Embryonic facial prominence (tissue), 1 donor: Measurements from ENCODE around the gene ZSCAN2.

Experiments
- DNase-seq: peaks from one replicate; pipeline ENCODE4 v3.0.0-alpha.2; 2016; ENCODE audit errors: extremely low spot score

ZSCAN2 gene

DNA sequence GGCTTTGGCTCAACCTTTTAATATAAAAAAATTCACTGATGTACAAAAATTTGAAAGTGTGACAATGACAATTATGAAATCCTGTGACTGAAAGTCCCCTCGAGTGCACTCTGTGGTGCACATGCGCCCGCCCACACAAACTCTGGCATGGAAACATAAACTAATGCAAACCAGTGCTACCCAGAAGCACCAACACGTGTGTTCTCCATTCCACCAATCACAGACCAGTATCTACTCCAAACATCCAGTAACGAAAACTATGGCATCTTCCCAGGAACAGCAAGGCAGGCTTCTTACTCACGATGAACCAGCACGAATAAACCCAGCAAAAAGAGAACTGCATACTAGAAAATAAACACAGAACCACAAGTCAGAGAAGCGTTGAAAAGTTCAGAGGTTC, 68.9 kb downstream of the ZSCAN2 start:
- no peak for DNase-seq

- DNase-seq = peak; percentile 37
Measured at GRCh38 chr15:84671211-84671610, 70.4 kb downstream of the ZSCAN2 start.
